GM18520 (cell line): ENCODE measurements around the gene ALDH7A1.
"Not testable (repeated sequence)": the region's sequence is repeated elsewhere in the genome, so short reads cannot be mapped to it uniquely, and the experiment has no call there.

ENCODE experiments used
- ATAC-seq: cut with Tn5 transposase; IDR thresholded peaks from one replicate; pipeline ENCODE4 v1.9.1; 2021; ENCODE audit not compliant: unreplicated experiment

ALDH7A1 gene

GRCh38 chr5:126536874-126537273, 58.1 kb downstream of the ALDH7A1 start:
- no peak for ATAC-seq

GRCh38 chr5:126535856-126536545, 59.0 kb downstream of the ALDH7A1 start:
- no peak for ATAC-seq

- no peak for ATAC-seq
Measured at GRCh38 chr5:126534553-126534952, 60.5 kb downstream of the ALDH7A1 start.

- no peak for ATAC-seq
Measured at GRCh38 chr5:126531543-126532120, 63.4 kb downstream of the ALDH7A1 start.

- ATAC-seq = no peak
Measured at GRCh38 chr5:126527892-126528291, 67.1 kb downstream of the ALDH7A1 start.

GRCh38 chr5:126527158-126527557, 67.9 kb downstream of the ALDH7A1 start:
- no peak for ATAC-seq

GRCh38 chr5:126526493-126526892, 68.5 kb downstream of the ALDH7A1 start:
- no peak for ATAC-seq

- no peak for ATAC-seq
Measured at GRCh38 chr5:126525630-126526245, 69.3 kb downstream of the ALDH7A1 start.

- no peak for ATAC-seq
Measured at GRCh38 chr5:126523818-126524510, 71.1 kb downstream of the ALDH7A1 start.

GRCh38 chr5:126521130-126521529, 73.9 kb downstream of the ALDH7A1 start:
- ATAC-seq = no peak

- ATAC-seq = no peak
Measured at GRCh38 chr5:126520593-126520953, 74.4 kb downstream of the ALDH7A1 start.

GRCh38 chr5:126519637-126520592, 75.1 kb downstream of the ALDH7A1 start:
- no peak for ATAC-seq

GRCh38 chr5:126519223-126519622, 75.8 kb downstream of the ALDH7A1 start:
- ATAC-seq = not testable (repeated sequence)

- no peak for ATAC-seq
Measured at GRCh38 chr5:126516852-126517251, 78.2 kb downstream of the ALDH7A1 start.

- ATAC-seq = no peak
Measured at GRCh38 chr5:126516133-126516532, 78.9 kb downstream of the ALDH7A1 start.

- no peak for ATAC-seq
Measured at GRCh38 chr5:126515337-126515736, 79.7 kb downstream of the ALDH7A1 start.

GRCh38 chr5:126514558-126515141, 80.4 kb downstream of the ALDH7A1 start:
- ATAC-seq = no peak

- ATAC-seq = no peak
Measured at GRCh38 chr5:126514131-126514557, 80.9 kb downstream of the ALDH7A1 start.

GRCh38 chr5:126513703-126514102, 81.3 kb downstream of the ALDH7A1 start:
- ATAC-seq = no peak

GRCh38 chr5:126513302-126513701, 81.7 kb downstream of the ALDH7A1 start:
- no peak for ATAC-seq
